Tibial nerve (tissue), 3 donors: ENCODE measurements around the gene PREX1.

Experiments used
- CTCF ChIP-seq, 5 experiments: fragments of 200-600 bp in 3 of 5; fragments of 450-650 bp in 2 of 5; sonication (generic) in 3 of 5; IDR thresholded peaks; one replicate each; pipeline ENCODE4 v1.5.1; 2016 to 2019; ENCODE audit warnings: antibody characterized with exemption in 5 of 5, mild to moderate bottlenecking in 3 of 5, moderate library complexity in 2 of 5
- POLR2A ChIP-seq, 2 donors: fragments of 450-650 bp; IDR thresholded peaks; one replicate each; pipeline ENCODE4 v1.6.1; 2017; ENCODE audit warnings: antibody characterized with exemption in 2 of 2, mild to moderate bottlenecking in 2 of 2, moderate library complexity in 2 of 2

- TF ChIP-seq POLR2A (IDR thresholded peaks at IDR 0.05) (no peak), CTCF (IDR thresholded peaks at IDR 0.05) (no peak)
Observed at GRCh38 chr20:48703107-48703506, 124.7 kb downstream of the PREX1 start.
